IMR-90 (cell line): ENCODE data around the gene CAMK4. TPM values are rescaled to one million over a fixed set of nuclear protein-coding genes. Genes with fewer than 3 reads are reported as not detected.

Experiments
- ATAC-seq: fragments of 200-7000 bp; cut with Tn5 transposase; 2 replicates; pipeline ENCODE4 v1.9.1; 2020; ENCODE audit warnings: low read depth, mild to moderate bottlenecking, moderate library complexity
- BruUV-seq: library from RNA; stranded (reverse); fragments of 400-500 nt; replicated peaks from 2 replicates; lab custom pipeline; 2021; lab: Mats Ljungman, UMichigan
- CTCF ChIA-PET: fragments of 300-600 bp; formaldehyde crosslinking; extraction: SDS; loops from one replicate; lab custom pipeline; 2021; ENCODE audit warnings: antibody characterized with exemption; lab: Yijun Ruan, JAX
- POLR2A ChIA-PET: fragments of 300-600 bp; sonication (Branson Sonifier 250); formaldehyde crosslinking; loops from one replicate; lab custom pipeline; 2022; ENCODE audit warnings: antibody characterized with exemption; ENCODE audit not compliant: unreplicated experiment; lab: Charles Lee
- DNase-seq: peaks from one replicate; pipeline ENCODE4 v3.0.0; 2013
- H2AFZ ChIP-seq: replicated peaks from 2 replicates; pipeline ENCODE3; 2013; ENCODE audit warnings: low read length, mild to moderate bottlenecking; ENCODE audit not compliant: poor library complexity
- H2AK5ac ChIP-seq: 2 replicates; pipeline ENCODE4 v1.6.1; 2013; ENCODE audit warnings: low read depth, low read length, inconsistent platforms
- H2AK9ac ChIP-seq: replicated peaks from 2 replicates; pipeline ENCODE3; 2013; ENCODE audit warnings: mild to moderate bottlenecking, low read depth, low read length, moderate library complexity; ENCODE audit not compliant: poor library complexity
- H2BK120ac ChIP-seq: 2 replicates; pipeline ENCODE4 v1.6.1; 2013; ENCODE audit warnings: low read depth, low read length, inconsistent platforms
- H2BK15ac ChIP-seq: 3 replicates; pipeline ENCODE4 v1.6.1; 2013; ENCODE audit warnings: low read depth, low read length, inconsistent platforms
- H2BK20ac ChIP-seq: 2 replicates; pipeline ENCODE4 v1.6.1; 2013; ENCODE audit warnings: low read depth, mild to moderate bottlenecking, inconsistent platforms, low read length, moderate library complexity
- H2BK5ac ChIP-seq: 2 replicates; pipeline ENCODE4 v1.6.1; 2013; ENCODE audit warnings: mild to moderate bottlenecking, low read depth, low read length, inconsistent platforms; ENCODE audit not compliant: poor library complexity, severe bottlenecking
- H3K14ac ChIP-seq: replicated peaks from 2 replicates; pipeline ENCODE4 v1.6.1; 2013; ENCODE audit warnings: low read depth, low read length, inconsistent platforms
- H3K18ac ChIP-seq: 2 replicates; pipeline ENCODE4 v1.6.1; 2013; ENCODE audit warnings: low read depth, low read length, control low read depth
- H3K23ac ChIP-seq: 2 replicates; pipeline ENCODE4 v1.6.1; 2013; ENCODE audit warnings: low read depth, low read length, inconsistent platforms
- H3K27ac ChIP-seq: 2 replicates; pipeline ENCODE4 v1.5.1; 2013; ENCODE audit warnings: mild to moderate bottlenecking, control low read depth, low read length; ENCODE audit not compliant: insufficient read depth
- H3K27me3 ChIP-seq: 2 replicates; pipeline ENCODE4 v1.6.1; 2013; ENCODE audit warnings: low read length; ENCODE audit not compliant: control insufficient read depth, insufficient read depth
- H3K36me3 ChIP-seq: 2 replicates; pipeline ENCODE4 v1.6.1; 2013; ENCODE audit warnings: low read length, mixed read lengths; ENCODE audit not compliant: control insufficient read depth, insufficient read depth
- H3K4ac ChIP-seq: 2 replicates; pipeline ENCODE4 v1.6.1; 2013; ENCODE audit warnings: low read depth, low read length, inconsistent platforms
- H3K4me1 ChIP-seq: 2 replicates; pipeline ENCODE4 v1.6.1; 2013; ENCODE audit warnings: low read length, mixed read lengths; ENCODE audit not compliant: control insufficient read depth, insufficient read depth
- H3K4me2 ChIP-seq: 2 replicates; pipeline ENCODE4 v1.6.1; 2013; ENCODE audit warnings: low read depth, mild to moderate bottlenecking, control low read depth, low read length, moderate library complexity
- H3K4me3 ChIP-seq: 2 replicates; pipeline ENCODE4 v1.5.1; 2013; ENCODE audit warnings: low read depth, mild to moderate bottlenecking, control low read depth, low read length, moderate library complexity; ENCODE audit not compliant: insufficient read depth
- H3K56ac ChIP-seq: 2 replicates; pipeline ENCODE4 v1.6.1; 2013; ENCODE audit warnings: low read length, inconsistent platforms; ENCODE audit not compliant: insufficient read depth; ENCODE audit errors: extremely low read depth
- H3K79me1 ChIP-seq, 2 experiments: 2 replicates each; pipeline ENCODE4 v1.6.1; 2013; ENCODE audit warnings: low read length in 2 of 2, inconsistent platforms in 1 of 2, low read depth in 1 of 2
- H3K9ac ChIP-seq: 2 replicates; pipeline ENCODE4 v1.6.1; 2013; ENCODE audit warnings: low read depth, low read length, control low read depth
- H3K9me1 ChIP-seq: 2 replicates; pipeline ENCODE4 v1.6.1; 2013; ENCODE audit warnings: low read length, inconsistent platforms; ENCODE audit not compliant: insufficient read depth
- H3K9me3 ChIP-seq: 2 replicates; pipeline ENCODE4 v1.6.1; 2013; ENCODE audit warnings: low read length; ENCODE audit not compliant: control insufficient read depth, insufficient read depth
- H4K20me1 ChIP-seq: 2 replicates; pipeline ENCODE4 v1.6.1; 2013; ENCODE audit warnings: low read length, inconsistent platforms; ENCODE audit not compliant: insufficient read depth
- H4K5ac ChIP-seq: 2 replicates; pipeline ENCODE4 v1.6.1; 2013; ENCODE audit warnings: mild to moderate bottlenecking, low read depth, low read length, control low read depth
- H4K8ac ChIP-seq, 2 experiments: 2 replicates each; pipeline ENCODE4 v1.6.1; 2013; ENCODE audit warnings: low read depth in 2 of 2, low read length in 2 of 2, control low read depth in 1 of 2, inconsistent platforms in 1 of 2
- H4K91ac ChIP-seq: 2 replicates; pipeline ENCODE4 v1.6.1; 2013; ENCODE audit warnings: low read depth, low read length, inconsistent platforms; ENCODE audit not compliant: insufficient read depth
- MAFK ChIP-seq: IDR thresholded peaks from 2 replicates; pipeline ENCODE4 v1.6.1; 2012; ENCODE audit warnings: low read depth, low read length, improper control_type of control experiment
- MXI1 ChIP-seq: IDR thresholded peaks from 2 replicates; pipeline ENCODE4 v1.6.1; 2012; ENCODE audit warnings: low read depth, mild to moderate bottlenecking, low read length, moderate library complexity, borderline replicate concordance
- RCOR1 ChIP-seq: IDR thresholded peaks from 2 replicates; pipeline ENCODE4 v1.6.1; 2012; ENCODE audit warnings: mild to moderate bottlenecking, low read length, improper control_type of control experiment; ENCODE audit not compliant: insufficient replicate concordance
- SMC3 ChIP-seq: fragments of 150-350 bp; IDR thresholded peaks from 2 replicates; pipeline ENCODE4 v1.6.1; 2016; ENCODE audit warnings: low read depth, mild to moderate bottlenecking, antibody characterized with exemption, low read length, moderate library complexity
- USF2 ChIP-seq: fragments of 150-350 bp; IDR thresholded peaks from 2 replicates; pipeline ENCODE4 v1.6.1; 2017; ENCODE audit warnings: mild to moderate bottlenecking, antibody characterized with exemption, low read length, low read depth
- WGBS, 2 experiments: methylation state at CpG; one replicate each; pipeline versions ENCODE4 v1.1.5 to v1.1.7; 2013; ENCODE audit warnings: missing lambda C conversion rate in 2 of 2; ENCODE audit not compliant: insufficient read length in 1 of 2; ENCODE audit errors: extremely low coverage in 2 of 2; 5-methylcytosine and 5-hydroxymethylcytosine counted together
- dilution Hi-C: fragments of 300-500 bp; cut with HindIII; formaldehyde crosslinking; loops from one replicate; pipeline ENCODE4 v1.14.3; 2018; ENCODE audit warnings: low sequenced_read_pairs; ENCODE audit not compliant: unreplicated experiment
- in situ Hi-C: fragments of 300-500 bp; cut with MboI; formaldehyde crosslinking; loops from 3 replicates; pipeline ENCODE4 v1.14.3; 2019; ENCODE audit warnings: low sequenced_read_pairs, inconsistent platforms, mixed read lengths
- intact Hi-C: fragments of 100-400 bp; cut with micrococcal nuclease; formaldehyde crosslinking; loops from 2 replicates; pipeline ENCODE4 v1.10.0; 2022
- polyA plus RNA-seq, 3 experiments: library from polyadenylated mRNA; depleted of rRNA; stranded (reverse); fragments of >200 nt; gene quantifications; 2 replicates each; pipeline ENCODE4 v1.2.3, GENCODE V29; 2012; ENCODE audit warnings: low replicate concordance in 1 of 3
- total RNA-seq: library from RNA; depleted of rRNA; stranded (reverse); fragments of >200 nt; gene quantifications from 2 replicates; pipeline ENCODE4 v1.2.3, GENCODE V29; 2012

Gene CAMK4
- total and polyA plus RNA-seq, 2 of the 4 experiments (the other 2 are of a cell fraction) = 3.7 to 4.8 TPM

DNA sequence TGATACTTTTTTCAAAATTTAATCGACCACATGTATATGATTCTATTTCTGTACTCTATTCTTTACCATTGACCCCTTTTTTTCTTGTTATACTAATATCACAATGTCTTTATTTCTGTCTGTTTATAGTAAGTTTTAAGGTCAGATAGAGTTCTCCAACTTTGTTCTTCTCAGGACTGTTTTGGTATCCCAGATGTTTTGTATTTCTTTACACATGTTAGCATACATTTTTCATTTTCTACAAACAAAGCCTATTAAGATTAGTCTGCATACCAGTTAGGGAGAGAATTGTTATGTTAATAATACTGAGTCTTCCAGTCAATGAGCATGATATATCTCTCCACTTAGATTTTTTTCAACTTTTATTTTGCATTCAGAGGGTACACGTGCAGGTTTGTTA is 8.2 kb upstream of the CAMK4 start:
- Histone ChIP-seq H2AK5ac (no peak overlapping the region), H3K4ac (no peak overlapping the region), H3K4me3 (no peak overlapping the region), H3K14ac (no peak overlapping the region), H4K8ac (no peak overlapping the region), H3K18ac (no peak overlapping the region), H3K9ac (no peak overlapping the region), H3K4me1 (no peaks in the 10 kb centered on the region), H3K23ac (no peak overlapping the region), H3K9me3 (no peaks in the 10 kb centered on the region), H2BK5ac (no peak overlapping the region), H3K27me3 (no peaks in the 10 kb centered on the region; the same call in 1 of the 2 replicates), H4K20me1 (no peaks in the 10 kb centered on the region), H2BK20ac (no peak overlapping the region), H2AK9ac (no peak overlapping the region), H4K5ac (no peak overlapping the region), H3K56ac (no peak overlapping the region), H2AFZ (no peak overlapping the region), H3K9me1 (no peaks in the 10 kb centered on the region), H3K36me3 (no peaks in the 10 kb centered on the region), H3K4me2 (no peak overlapping the region), H2BK120ac (no peak overlapping the region), H4K91ac (no peak overlapping the region), H3K27ac (no peak overlapping the region), H2BK15ac (no peak overlapping the region), H3K79me1 (no peaks in the 10 kb centered on the region)
- ATAC-seq = no peak
- TF ChIP-seq MAFK (no peak), SMC3 (no peak), USF2 (no peak), RCOR1 (no peak), MXI1 (no peak)
- intact Hi-C loops = no loop called here
- DNase-seq = no peak
- dilution Hi-C loops = no loop called here
- no CpG with 5 or more reads among the region's 2 CpGs for WGBS, 2 experiments
- BruUV-seq = no TSS peak
- CTCF ChIA-PET = interaction anchor here (0.7 kb wide), 1 partner anchor 9 kb away, joined by 3 read pairs; no protein-coding TSS in a partner anchor
- in situ Hi-C loops = no loop called here
- POLR2A ChIA-PET = no interaction called here
